Kidney glomerular epithelial cell (primary cell): ENCODE results near the gene TCF4.

Experiments
- DNase-seq: peaks from one replicate; lab custom pipeline; 2025; lab: John Stamatoyannopoulos, UW

Gene TCF4

GRCh38 chr18:55234366-55235093, 353.5 kb downstream of the TCF4 start:
- peak; percentile 77 for DNase-seq

- DNase-seq: no peak
Measured at GRCh38 chr18:55233857-55234256, 354.1 kb downstream of the TCF4 start.

GRCh38 chr18:55232506-55232905, 355.5 kb downstream of the TCF4 start:
- no peak for DNase-seq

- DNase-seq: no peak
Measured at GRCh38 chr18:55229682-55230081, 358.3 kb downstream of the TCF4 start.

- no peak for DNase-seq
Measured at GRCh38 chr18:55228707-55229106, 359.3 kb downstream of the TCF4 start.

GRCh38 chr18:55228191-55228590, 359.8 kb downstream of the TCF4 start:
- DNase-seq: no peak

GRCh38 chr18:55227771-55228170, 360.2 kb downstream of the TCF4 start:
- DNase-seq: no peak

- no peak for DNase-seq
Measured at GRCh38 chr18:55226044-55226443, 361.9 kb downstream of the TCF4 start.

- DNase-seq: no peak
Measured at GRCh38 chr18:55224086-55224625, 363.8 kb downstream of the TCF4 start.

- DNase-seq: no peak
Measured at GRCh38 chr18:55221622-55222021, 366.4 kb downstream of the TCF4 start.

GRCh38 chr18:55220523-55220922, 367.5 kb downstream of the TCF4 start:
- no peak for DNase-seq

GRCh38 chr18:55219823-55220222, 368.2 kb downstream of the TCF4 start:
- no peak for DNase-seq

GRCh38 chr18:55219059-55219458, 368.9 kb downstream of the TCF4 start:
- DNase-seq: no peak

- DNase-seq: no peak
Measured at GRCh38 chr18:55214969-55215368, 373.0 kb downstream of the TCF4 start.

- no peak for DNase-seq
Measured at GRCh38 chr18:55214534-55214933, 373.5 kb downstream of the TCF4 start.

- no peak for DNase-seq
Measured at GRCh38 chr18:55213586-55213985, 374.4 kb downstream of the TCF4 start.

GRCh38 chr18:55206927-55207326, 381.1 kb downstream of the TCF4 start:
- DNase-seq: no peak

GRCh38 chr18:55202232-55202917, 385.6 kb downstream of the TCF4 start:
- DNase-seq: no peak

GRCh38 chr18:55199291-55199963, 388.6 kb downstream of the TCF4 start:
- no peak for DNase-seq

GRCh38 chr18:55195863-55196262, 392.1 kb downstream of the TCF4 start:
- no peak for DNase-seq

- no peak for DNase-seq
Measured at GRCh38 chr18:55189972-55190371, 398.0 kb downstream of the TCF4 start.

GRCh38 chr18:55186588-55186987, 401.4 kb downstream of the TCF4 start:
- DNase-seq: no peak

GRCh38 chr18:55185391-55185790, 402.6 kb downstream of the TCF4 start:
- no peak for DNase-seq
